ENCODE measurements around the gene PRKN.

GRCh38 chr6:161682982-161683381 lies 1044.6 kb downstream of the PRKN start:
- TF ChIP-seq, protein P1, sequence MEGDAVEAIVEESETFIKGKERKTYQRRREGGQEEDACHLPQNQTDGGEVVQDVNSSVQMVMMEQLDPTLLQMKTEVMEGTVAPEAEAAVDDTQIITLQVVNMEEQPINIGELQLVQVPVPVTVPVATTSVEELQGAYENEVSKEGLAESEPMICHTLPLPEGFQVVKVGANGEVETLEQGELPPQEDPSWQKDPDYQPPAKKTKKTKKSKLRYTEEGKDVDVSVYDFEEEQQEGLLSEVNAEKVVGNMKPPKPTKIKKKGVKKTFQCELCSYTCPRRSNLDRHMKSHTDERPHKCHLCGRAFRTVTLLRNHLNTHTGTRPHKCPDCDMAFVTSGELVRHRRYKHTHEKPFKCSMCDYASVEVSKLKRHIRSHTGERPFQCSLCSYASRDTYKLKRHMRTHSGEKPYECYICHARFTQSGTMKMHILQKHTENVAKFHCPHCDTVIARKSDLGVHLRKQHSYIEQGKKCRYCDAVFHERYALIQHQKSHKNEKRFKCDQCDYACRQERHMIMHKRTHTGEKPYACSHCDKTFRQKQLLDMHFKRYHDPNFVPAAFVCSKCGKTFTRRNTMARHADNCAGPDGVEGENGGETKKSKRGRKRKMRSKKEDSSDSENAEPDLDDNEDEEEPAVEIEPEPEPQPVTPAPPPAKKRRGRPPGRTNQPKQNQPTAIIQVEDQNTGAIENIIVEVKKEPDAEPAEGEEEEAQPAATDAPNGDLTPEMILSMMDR (IDR thresholded peaks at IDR 0.05) = no peak
- no peak for TF ChIP-seq POLR2A (IDR thresholded peaks at IDR 0.05)
